Body of pancreas (tissue), 4 donors: ENCODE results near the gene PRTFDC1.

ENCODE experiments used
- POLR2A ChIP-seq, 3 donors: fragments of 450-650 bp; IDR thresholded peaks; one replicate each; pipeline ENCODE4 v1.6.1; 2016; ENCODE audit warnings: antibody characterized with exemption in 3 of 3, mild to moderate bottlenecking in 2 of 3
- TF ChIP-seq, protein P1 (sequence below), 7 experiments: fragments of 450-650 bp in 4 of 7; fragments of 200-600 bp in 3 of 7; sonication (generic) in 3 of 7; IDR thresholded peaks; one replicate each; pipeline ENCODE4 v1.5.1; 2016 to 2019; ENCODE audit warnings: antibody characterized with exemption in 7 of 7

DNA sequence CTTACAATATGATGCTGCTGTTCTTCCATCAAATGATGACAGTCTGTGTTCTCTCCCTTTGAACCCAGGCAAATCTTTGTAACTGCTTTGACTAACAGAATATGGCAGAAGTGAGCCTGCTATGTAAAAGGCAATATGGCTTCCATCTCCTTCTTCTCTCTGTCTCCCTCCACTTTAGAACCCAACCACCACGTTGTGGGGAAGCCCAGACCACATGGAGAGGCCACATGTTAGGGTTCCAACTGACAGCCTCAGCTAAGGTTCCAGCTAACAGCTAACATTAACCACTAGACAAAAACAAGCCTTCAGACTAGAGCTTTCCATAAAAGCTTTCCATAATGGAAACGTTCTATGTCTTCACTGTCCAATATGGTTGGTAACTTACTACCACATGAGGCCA, 107.7 kb downstream of the PRTFDC1 start:
- TF ChIP-seq, protein P1, sequence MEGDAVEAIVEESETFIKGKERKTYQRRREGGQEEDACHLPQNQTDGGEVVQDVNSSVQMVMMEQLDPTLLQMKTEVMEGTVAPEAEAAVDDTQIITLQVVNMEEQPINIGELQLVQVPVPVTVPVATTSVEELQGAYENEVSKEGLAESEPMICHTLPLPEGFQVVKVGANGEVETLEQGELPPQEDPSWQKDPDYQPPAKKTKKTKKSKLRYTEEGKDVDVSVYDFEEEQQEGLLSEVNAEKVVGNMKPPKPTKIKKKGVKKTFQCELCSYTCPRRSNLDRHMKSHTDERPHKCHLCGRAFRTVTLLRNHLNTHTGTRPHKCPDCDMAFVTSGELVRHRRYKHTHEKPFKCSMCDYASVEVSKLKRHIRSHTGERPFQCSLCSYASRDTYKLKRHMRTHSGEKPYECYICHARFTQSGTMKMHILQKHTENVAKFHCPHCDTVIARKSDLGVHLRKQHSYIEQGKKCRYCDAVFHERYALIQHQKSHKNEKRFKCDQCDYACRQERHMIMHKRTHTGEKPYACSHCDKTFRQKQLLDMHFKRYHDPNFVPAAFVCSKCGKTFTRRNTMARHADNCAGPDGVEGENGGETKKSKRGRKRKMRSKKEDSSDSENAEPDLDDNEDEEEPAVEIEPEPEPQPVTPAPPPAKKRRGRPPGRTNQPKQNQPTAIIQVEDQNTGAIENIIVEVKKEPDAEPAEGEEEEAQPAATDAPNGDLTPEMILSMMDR (IDR thresholded peaks at IDR 0.05): no peak
- no peak for TF ChIP-seq POLR2A (IDR thresholded peaks at IDR 0.05)
